Stimulated activated naive CD8-positive, alpha-beta T cell treated with anti-CD3 and anti-CD28 coated beads, Interleukin-15, Interleukin-2, amounts not matched to agents 100 ng/mL and 50 ng/mL, for 24 hours (primary cell): ENCODE data around the gene NUP107.

Source experiments
- H3K27ac Mint-ChIP-seq: one replicate; pipeline ENCODE4 v1.8.0; 2021; ENCODE audit warnings: mild to moderate bottlenecking, mixed read lengths
- H3K27me3 Mint-ChIP-seq: one replicate; pipeline ENCODE4 v1.8.0; 2021; ENCODE audit warnings: mixed read lengths
- H3K36me3 Mint-ChIP-seq: one replicate; pipeline ENCODE4 v1.8.0; 2021; ENCODE audit warnings: low read depth, mixed read lengths
- H3K4me1 Mint-ChIP-seq: one replicate; pipeline ENCODE4 v1.8.0; 2021; ENCODE audit warnings: low read depth, mixed read lengths
- H3K4me3 Mint-ChIP-seq: one replicate; pipeline ENCODE4 v1.8.0; 2021; ENCODE audit warnings: mild to moderate bottlenecking, mixed read lengths
- H3K9me3 Mint-ChIP-seq: one replicate; pipeline ENCODE4 v1.8.0; 2021; ENCODE audit warnings: mixed read lengths

The NUP107 gene

GRCh38 chr12:68793975-68794652, 107.3 kb downstream of the NUP107 start:
- no peaks in the 10 kb centered on the region for H3K9me3 Mint-ChIP-seq
- no peak overlapping the region for H3K27ac Mint-ChIP-seq
- H3K27me3 Mint-ChIP-seq = no peaks in the 10 kb centered on the region
- no peaks in the 10 kb centered on the region for H3K4me1 Mint-ChIP-seq
- no peak overlapping the region for H3K4me3 Mint-ChIP-seq
- H3K36me3 Mint-ChIP-seq = no peaks in the 10 kb centered on the region

GRCh38 chr12:68794653-68795251, 108.0 kb downstream of the NUP107 start:
- no peak overlapping the region for H3K4me3 Mint-ChIP-seq
- no peaks in the 10 kb centered on the region for H3K4me1 Mint-ChIP-seq
- no peaks in the 10 kb centered on the region for H3K27me3 Mint-ChIP-seq

More at GRCh38 chr12:68794653-68795251, 108.0 kb downstream of the NUP107 start:
- H3K27ac Mint-ChIP-seq = no peak overlapping the region
- H3K36me3 Mint-ChIP-seq = no peaks in the 10 kb centered on the region
- H3K9me3 Mint-ChIP-seq = no peaks in the 10 kb centered on the region
